A549 (cell line): ENCODE results near the gene PMS1. TPM values are rescaled to one million over a fixed set of nuclear protein-coding genes. Genes with fewer than 3 reads are reported as not detected.

Experiments used
- ATAC-seq, 2 experiments: fragments of 200-7000 bp in 1 of 2; fragments of >200 bp in 1 of 2; cut with Nextera tagmentation in 1 of 2; cut with Tn5 transposase in 1 of 2; 3 replicates each; pipeline versions ENCODE4 v1.8.0 to v1.9.1; 2018 to 2020; ENCODE audit warnings: mild to moderate bottlenecking in 1 of 2, moderate library complexity in 1 of 2
- CTCF ChIA-PET: fragments of 300-600 bp; sonication (Branson Sonifier 250); formaldehyde crosslinking; extraction: SDS; loops from one replicate; lab custom pipeline; 2021; ENCODE audit warnings: antibody characterized with exemption, inconsistent platforms; lab: Yijun Ruan, JAX
- POLR2A ChIA-PET: fragments of 350-600 bp; formaldehyde crosslinking; extraction: SDS; loops from one replicate; lab custom pipeline; 2021; ENCODE audit warnings: antibody characterized with exemption, inconsistent platforms; lab: Yijun Ruan, JAX
- DNase-seq, 2 experiments: peaks; one replicate each; pipeline versions ENCODE4 v3.0.0 to v3.0.0-alpha.2; 2011 to 2016; ENCODE audit warnings: low read depth in 1 of 2, low spot score in 1 of 2
- FAIRE-seq: peaks from 2 replicates; lab custom pipeline; 2011; peaks lifted over from hg19 to GRCh38; lab: Jason Lieb, UNC
- H3K27ac ChIP-seq, 2 experiments: fragments of >200 bp; sonication (Bioruptor Twin); formaldehyde crosslinking; 3 replicates each; pipeline ENCODE4 v1.5.1; 2016 to 2017
- H3K4me1 ChIP-seq: fragments of >200 bp; sonication (Bioruptor Twin); formaldehyde crosslinking; 3 replicates; pipeline ENCODE4 v1.6.1; 2016
- H3K4me2 ChIP-seq: fragments of >200 bp; sonication (Bioruptor Twin); formaldehyde crosslinking; 3 replicates; pipeline ENCODE4 v1.6.1; 2016
- H3K4me3 ChIP-seq: fragments of >200 bp; sonication (Bioruptor Twin); formaldehyde crosslinking; 3 replicates; pipeline ENCODE4 v1.5.1; 2016
- H3K9me3 ChIP-seq: fragments of >200 bp; sonication (Bioruptor Twin); formaldehyde crosslinking; 3 replicates; pipeline ENCODE4 v1.6.1; 2016
- EHF ChIP-seq: fragments of 250-450 bp; sonication (Bioruptor Pico); IDR thresholded peaks from 2 replicates; pipeline ENCODE4 v1.5.0; 2020; ENCODE audit warnings: mild to moderate bottlenecking
- ESRRA ChIP-seq: fragments of 150-350 bp; IDR thresholded peaks from 2 replicates; pipeline ENCODE4 v1.6.1; 2014; ENCODE audit warnings: mild to moderate bottlenecking, low read length, borderline replicate concordance
- FOXS1 ChIP-seq: fragments of 250-450 bp; sonication (Bioruptor Pico); IDR thresholded peaks from 2 replicates; pipeline ENCODE4 v1.5.0; 2020; ENCODE audit warnings: mild to moderate bottlenecking, moderate library complexity
- HDAC2 ChIP-seq: fragments of 200-600 bp; sonication (generic); IDR thresholded peaks from 2 replicates; pipeline ENCODE4 v1.6.1; 2016
- HES2 ChIP-seq: fragments of >200 bp; sonication (Bioruptor Twin); formaldehyde crosslinking; IDR thresholded peaks from 2 replicates; pipeline ENCODE4 v1.6.1; 2016
- HOXA7 ChIP-seq: fragments of 250-450 bp; sonication (Bioruptor Pico); IDR thresholded peaks from 2 replicates; pipeline ENCODE4 v1.5.0; 2020; ENCODE audit warnings: mild to moderate bottlenecking, moderate library complexity
- MAFK ChIP-seq: fragments of 450-650 bp; IDR thresholded peaks from 2 replicates; pipeline ENCODE4 v1.6.1; 2014; ENCODE audit not compliant: partially characterized antibody
- MAZ ChIP-seq: fragments of 150-350 bp; IDR thresholded peaks from 2 replicates; pipeline ENCODE4 v1.6.1; 2014; ENCODE audit warnings: antibody characterized with exemption, low read depth, low read length, borderline replicate concordance
- NFE2L2 ChIP-seq: fragments of 150-350 bp; conservative IDR thresholded peaks from 2 replicates; pipeline ENCODE4 v1.6.1; 2014; ENCODE audit warnings: low read length
- NR3C1 ChIP-seq: fragments of >200 bp; sonication (Bioruptor Twin); formaldehyde crosslinking; IDR thresholded peaks from 3 replicates; pipeline ENCODE4 v1.6.1; 2017
- PBX3 ChIP-seq: IDR thresholded peaks from 2 replicates; pipeline ENCODE4 v1.6.1; 2012
- POLR2A ChIP-seq: IDR thresholded peaks from 2 replicates; pipeline ENCODE4 v1.6.1; 2012; ENCODE audit warnings: mild to moderate bottlenecking, low read length
- RAD21 ChIP-seq, 2 experiments: fragments of >200 bp in 1 of 2; sonication (Bioruptor Twin) in 1 of 2; formaldehyde crosslinking in 1 of 2; IDR thresholded peaks in 1 of 2; conservative IDR thresholded peaks in 1 of 2; 2 replicates in 1 of 2; 3 replicates in 1 of 2; pipeline ENCODE4 v1.6.1; 2012 to 2018; ENCODE audit warnings: inconsistent platforms in 1 of 2
- RFX5 ChIP-seq: fragments of 450-650 bp; IDR thresholded peaks from 2 replicates; pipeline ENCODE4 v1.7.1; 2014; ENCODE audit warnings: antibody characterized with exemption, mild to moderate bottlenecking, moderate library complexity
- RNF2 ChIP-seq: fragments of 200-600 bp; sonication (generic); IDR thresholded peaks from 2 replicates; pipeline ENCODE4 v1.6.1; 2016; ENCODE audit warnings: low read depth, mild to moderate bottlenecking, antibody characterized with exemption, moderate library complexity, borderline replicate concordance
- WGBS: methylation state at CpG from one replicate; pipeline ENCODE4 v1.1.6; 2017; ENCODE audit errors: missing lambda C conversion rate; 5-methylcytosine and 5-hydroxymethylcytosine counted together
- polyA plus RNA-seq, 4 experiments: library from polyadenylated mRNA; depleted of rRNA in 3 of 4; stranded (reverse); fragments of >200 nt; fragmentation: RNase III in 1 of 4; extraction: RNeasy Plus Mini Kit Qiagen cat#74134 plus additional on column Dnase treatment in 1 of 4; gene quantifications; 2 replicates in 3 of 4; 3 replicates in 1 of 4; pipeline ENCODE4 v1.2.3, GENCODE V29; 2011 to 2017
- TF ChIP-seq, protein P1 (sequence below): fragments of >200 bp; sonication (Bioruptor Twin); formaldehyde crosslinking; IDR thresholded peaks from 3 replicates; pipeline ENCODE4 v1.6.1; 2016
- TF ChIP-seq, protein P2 (sequence below): fragments of >200 bp; sonication (Bioruptor Twin); formaldehyde crosslinking; IDR thresholded peaks from 3 replicates; pipeline ENCODE4 v1.5.1; 2016
- TF ChIP-seq, protein P3 (sequence below): fragments of 450-650 bp; IDR thresholded peaks from 2 replicates; pipeline ENCODE4 v1.6.1; 2014; ENCODE audit warnings: antibody characterized with exemption
- TF ChIP-seq, protein P4 (sequence below): fragments of 250-450 bp; sonication (Bioruptor Pico); IDR thresholded peaks from 2 replicates; pipeline ENCODE4 v1.5.0; 2020; ENCODE audit warnings: low read depth, mild to moderate bottlenecking, moderate library complexity
- TF ChIP-seq, protein P5 (sequence below): fragments of 150-350 bp; IDR thresholded peaks from 2 replicates; pipeline ENCODE4 v1.6.1; 2014; ENCODE audit warnings: low read depth, mild to moderate bottlenecking, low read length

PMS1 gene
- polyA plus RNA-seq, 2 of the 4 experiments (the other 2 are of a cell fraction) = 16.1 to 28.9 TPM

GRCh38 chr2:189763908-189764661 is 20.2 kb upstream of the PMS1 start:
- Histone ChIP-seq H3K4me2 (peak overlapping the region; percentile 90), H3K4me1 (peaks cover 13% of the 10 kb centered on the region), H3K9me3 (no peaks in the 10 kb centered on the region), H3K27ac (peak overlapping the region in 1 of 2 experiments; percentile 94; a peak in 3 of 6 replicates), H3K4me3 (peak overlapping the region; percentile 95; the same call in 1 of the 3 replicates)
- TF ChIP-seq, protein P1, sequence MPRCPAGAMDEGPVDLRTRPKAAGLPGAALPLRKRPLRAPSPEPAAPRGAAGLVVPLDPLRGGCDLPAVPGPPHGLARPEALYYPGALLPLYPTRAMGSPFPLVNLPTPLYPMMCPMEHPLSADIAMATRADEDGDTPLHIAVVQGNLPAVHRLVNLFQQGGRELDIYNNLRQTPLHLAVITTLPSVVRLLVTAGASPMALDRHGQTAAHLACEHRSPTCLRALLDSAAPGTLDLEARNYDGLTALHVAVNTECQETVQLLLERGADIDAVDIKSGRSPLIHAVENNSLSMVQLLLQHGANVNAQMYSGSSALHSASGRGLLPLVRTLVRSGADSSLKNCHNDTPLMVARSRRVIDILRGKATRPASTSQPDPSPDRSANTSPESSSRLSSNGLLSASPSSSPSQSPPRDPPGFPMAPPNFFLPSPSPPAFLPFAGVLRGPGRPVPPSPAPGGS = no peak
- TF ChIP-seq, protein P2, sequence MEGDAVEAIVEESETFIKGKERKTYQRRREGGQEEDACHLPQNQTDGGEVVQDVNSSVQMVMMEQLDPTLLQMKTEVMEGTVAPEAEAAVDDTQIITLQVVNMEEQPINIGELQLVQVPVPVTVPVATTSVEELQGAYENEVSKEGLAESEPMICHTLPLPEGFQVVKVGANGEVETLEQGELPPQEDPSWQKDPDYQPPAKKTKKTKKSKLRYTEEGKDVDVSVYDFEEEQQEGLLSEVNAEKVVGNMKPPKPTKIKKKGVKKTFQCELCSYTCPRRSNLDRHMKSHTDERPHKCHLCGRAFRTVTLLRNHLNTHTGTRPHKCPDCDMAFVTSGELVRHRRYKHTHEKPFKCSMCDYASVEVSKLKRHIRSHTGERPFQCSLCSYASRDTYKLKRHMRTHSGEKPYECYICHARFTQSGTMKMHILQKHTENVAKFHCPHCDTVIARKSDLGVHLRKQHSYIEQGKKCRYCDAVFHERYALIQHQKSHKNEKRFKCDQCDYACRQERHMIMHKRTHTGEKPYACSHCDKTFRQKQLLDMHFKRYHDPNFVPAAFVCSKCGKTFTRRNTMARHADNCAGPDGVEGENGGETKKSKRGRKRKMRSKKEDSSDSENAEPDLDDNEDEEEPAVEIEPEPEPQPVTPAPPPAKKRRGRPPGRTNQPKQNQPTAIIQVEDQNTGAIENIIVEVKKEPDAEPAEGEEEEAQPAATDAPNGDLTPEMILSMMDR = peak; percentile 14; the same call in 1 of the 3 replicates
- peak; percentile 20 to 33; a peak in 2 of 5 replicates for TF ChIP-seq RAD21 (conservative IDR thresholded peaks at IDR 0.05 in 1 of 2, IDR thresholded peaks at IDR 0.05 in 1 of 2)
- POLR2A ChIA-PET = interaction anchor here (0.6 to 1.4 kb wide), 3 partner anchors 103 to 555 kb away, joined by 3 to 4 read pairs (median 3); partner anchors contain the start of genes ASNSD1, HIBCH and SLC40A1
- CTCF ChIA-PET = interaction anchor here (0.6 to 6.5 kb wide), 11 partner anchors 8 to 549 kb away, joined by 3 to 40 read pairs (median 6); partner anchors contain the start of genes ORMDL1 and PMS1
- ATAC-seq = no peak
- peak in 1 of 2 experiments; percentile 10 for DNase-seq
- 93% methylated on average over 4 of the region's 4 CpGs for WGBS
- FAIRE-seq = no peak

DNA sequence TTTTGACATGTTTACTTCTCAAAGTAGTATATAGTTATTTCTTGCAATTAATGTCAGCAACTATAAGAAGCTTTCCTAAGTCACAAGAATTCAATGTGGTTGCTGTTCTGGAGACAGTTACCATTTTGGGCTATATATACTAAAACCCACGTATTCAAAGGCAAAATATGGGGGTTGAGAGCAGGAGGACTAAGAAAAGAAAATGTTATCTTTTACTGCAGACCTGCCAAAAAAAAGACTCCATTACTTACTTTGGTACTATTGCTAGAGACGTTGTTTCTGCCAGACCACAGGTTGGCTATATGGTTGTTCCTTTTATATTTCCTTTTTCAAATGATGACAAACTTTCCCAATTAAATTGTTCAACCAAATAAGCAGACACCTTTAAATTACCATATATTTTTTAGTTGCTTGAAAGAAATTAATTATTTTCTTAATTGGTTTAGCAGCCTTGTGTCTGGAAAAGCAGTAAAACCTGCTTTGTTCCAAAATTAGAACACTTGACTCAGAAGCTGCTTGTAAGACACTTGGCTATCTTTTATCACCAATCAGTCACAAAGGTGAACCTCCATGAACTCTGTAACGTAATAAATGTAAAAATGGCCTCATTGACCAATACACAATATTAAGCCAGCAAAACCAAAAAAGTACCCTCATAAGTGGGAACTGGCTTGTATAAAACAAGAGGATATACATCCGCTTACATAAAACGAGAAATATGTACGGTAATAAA is 13.5 kb upstream of the PMS1 start:
- TF ChIP-seq RFX5 = no peak
- TF ChIP-seq MAZ = no peak
- no peak for TF ChIP-seq POLR2A
- no peak for TF ChIP-seq FOXS1 (CRISPR knock-in tag)
- no peak for TF ChIP-seq PBX3
- no peak for TF ChIP-seq RNF2
- no peak for TF ChIP-seq HDAC2
- TF ChIP-seq NR3C1 = no peak
- TF ChIP-seq HOXA7 (CRISPR knock-in tag) = no peak
- TF ChIP-seq EHF (CRISPR knock-in tag) = no peak
- TF ChIP-seq MAFK = no peak
- TF ChIP-seq, protein P3, sequence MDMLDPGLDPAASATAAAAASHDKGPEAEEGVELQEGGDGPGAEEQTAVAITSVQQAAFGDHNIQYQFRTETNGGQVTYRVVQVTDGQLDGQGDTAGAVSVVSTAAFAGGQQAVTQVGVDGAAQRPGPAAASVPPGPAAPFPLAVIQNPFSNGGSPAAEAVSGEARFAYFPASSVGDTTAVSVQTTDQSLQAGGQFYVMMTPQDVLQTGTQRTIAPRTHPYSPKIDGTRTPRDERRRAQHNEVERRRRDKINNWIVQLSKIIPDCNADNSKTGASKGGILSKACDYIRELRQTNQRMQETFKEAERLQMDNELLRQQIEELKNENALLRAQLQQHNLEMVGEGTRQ = no peak
- no peak for TF ChIP-seq NFE2L2
- TF ChIP-seq, protein P4, sequence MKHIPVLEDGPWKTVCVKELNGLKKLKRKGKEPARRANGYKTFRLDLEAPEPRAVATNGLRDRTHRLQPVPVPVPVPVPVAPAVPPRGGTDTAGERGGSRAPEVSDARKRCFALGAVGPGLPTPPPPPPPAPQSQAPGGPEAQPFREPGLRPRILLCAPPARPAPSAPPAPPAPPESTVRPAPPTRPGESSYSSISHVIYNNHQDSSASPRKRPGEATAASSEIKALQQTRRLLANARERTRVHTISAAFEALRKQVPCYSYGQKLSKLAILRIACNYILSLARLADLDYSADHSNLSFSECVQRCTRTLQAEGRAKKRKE = no peak
- TF ChIP-seq HES2 = no peak
- no peak for TF ChIP-seq ESRRA
- TF ChIP-seq, protein P5, sequence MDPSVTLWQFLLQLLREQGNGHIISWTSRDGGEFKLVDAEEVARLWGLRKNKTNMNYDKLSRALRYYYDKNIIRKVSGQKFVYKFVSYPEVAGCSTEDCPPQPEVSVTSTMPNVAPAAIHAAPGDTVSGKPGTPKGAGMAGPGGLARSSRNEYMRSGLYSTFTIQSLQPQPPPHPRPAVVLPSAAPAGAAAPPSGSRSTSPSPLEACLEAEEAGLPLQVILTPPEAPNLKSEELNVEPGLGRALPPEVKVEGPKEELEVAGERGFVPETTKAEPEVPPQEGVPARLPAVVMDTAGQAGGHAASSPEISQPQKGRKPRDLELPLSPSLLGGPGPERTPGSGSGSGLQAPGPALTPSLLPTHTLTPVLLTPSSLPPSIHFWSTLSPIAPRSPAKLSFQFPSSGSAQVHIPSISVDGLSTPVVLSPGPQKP = no peak

More for the DNA sequence above, 13.5 kb upstream of the PMS1 start:
- no peak overlapping the region for H3K4me2 ChIP-seq
- FAIRE-seq = no peak
- WGBS = 76% methylated on average over 6 of the region's 6 CpGs
- no peaks in the 10 kb centered on the region for H3K9me3 ChIP-seq
- H3K4me3 ChIP-seq = no peak overlapping the region
- H3K27ac ChIP-seq = no peak overlapping the region
- ChIA-PET POLR2A (no interaction called here), CTCF (interaction anchor here (2.0 kb wide), 1 partner anchor 8 kb away, joined by 11 read pairs; the partner anchor contains the start of gene OSGEPL1)
- no peak for ATAC-seq
- H3K4me1 ChIP-seq = no peaks in the 10 kb centered on the region
- no peak for DNase-seq
